ENCODE measurements around the gene MIB2.

The MIB2 gene

DNA sequence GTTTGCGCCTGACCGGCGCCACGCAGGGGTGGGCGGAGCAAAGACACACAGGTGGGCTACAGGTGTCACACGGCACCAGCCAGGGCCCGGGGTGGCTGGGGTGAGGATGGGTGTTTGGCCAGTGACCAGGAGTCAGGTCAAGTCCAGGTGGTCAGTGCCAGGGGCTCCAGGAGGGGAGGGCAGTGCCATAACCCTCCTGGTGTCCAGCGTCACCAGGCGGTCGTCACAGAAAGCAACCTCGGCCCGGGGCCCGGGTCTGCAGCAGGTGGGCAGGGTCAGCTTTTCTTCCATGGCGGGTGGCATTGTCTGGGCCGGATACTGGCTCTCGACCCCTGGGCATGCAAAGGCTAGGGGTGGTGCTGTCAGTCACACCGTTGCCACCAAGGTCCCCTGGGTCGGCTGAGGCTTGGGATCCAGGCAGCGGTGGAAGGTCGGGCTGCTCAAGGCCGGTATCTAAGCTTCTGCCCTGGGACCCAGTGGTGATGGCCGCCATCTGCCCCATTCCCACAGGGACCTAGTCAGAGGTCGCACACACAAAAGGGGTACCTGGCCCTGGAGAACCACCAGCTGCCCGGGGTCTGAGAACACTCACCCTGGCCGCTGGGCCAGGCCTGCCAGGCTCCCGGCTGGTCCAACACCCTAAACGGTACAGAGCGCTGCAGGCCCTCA, 17.1 kb upstream of the MIB2 start:
- DNase-seq (ENCODE audit: low read depth in 2 of 2): no peak

DNA sequence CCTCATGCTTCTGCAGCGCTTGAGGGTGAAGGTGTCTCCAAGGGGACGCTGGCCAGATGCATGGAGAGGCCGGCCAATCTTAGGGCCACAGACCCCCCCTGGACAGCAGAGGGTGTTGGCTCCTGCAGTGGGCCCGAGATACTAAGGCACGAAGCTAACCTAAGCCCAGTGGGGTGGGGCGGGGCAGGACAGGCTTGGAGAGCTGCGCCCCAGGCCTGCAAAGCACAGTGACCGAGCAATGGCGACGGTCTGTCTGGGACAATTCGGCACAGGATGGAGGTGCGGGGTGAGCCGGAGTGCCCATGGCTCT, 16.6 kb upstream of the MIB2 start:
- DNase-seq (ENCODE audit: low read depth in 2 of 2): no peak

- DNase-seq (ENCODE audit: low read depth in 2 of 2): no peak
Observed at GRCh38 chr1:1599030-1599934, 16.0 kb upstream of the MIB2 start.

DNA sequence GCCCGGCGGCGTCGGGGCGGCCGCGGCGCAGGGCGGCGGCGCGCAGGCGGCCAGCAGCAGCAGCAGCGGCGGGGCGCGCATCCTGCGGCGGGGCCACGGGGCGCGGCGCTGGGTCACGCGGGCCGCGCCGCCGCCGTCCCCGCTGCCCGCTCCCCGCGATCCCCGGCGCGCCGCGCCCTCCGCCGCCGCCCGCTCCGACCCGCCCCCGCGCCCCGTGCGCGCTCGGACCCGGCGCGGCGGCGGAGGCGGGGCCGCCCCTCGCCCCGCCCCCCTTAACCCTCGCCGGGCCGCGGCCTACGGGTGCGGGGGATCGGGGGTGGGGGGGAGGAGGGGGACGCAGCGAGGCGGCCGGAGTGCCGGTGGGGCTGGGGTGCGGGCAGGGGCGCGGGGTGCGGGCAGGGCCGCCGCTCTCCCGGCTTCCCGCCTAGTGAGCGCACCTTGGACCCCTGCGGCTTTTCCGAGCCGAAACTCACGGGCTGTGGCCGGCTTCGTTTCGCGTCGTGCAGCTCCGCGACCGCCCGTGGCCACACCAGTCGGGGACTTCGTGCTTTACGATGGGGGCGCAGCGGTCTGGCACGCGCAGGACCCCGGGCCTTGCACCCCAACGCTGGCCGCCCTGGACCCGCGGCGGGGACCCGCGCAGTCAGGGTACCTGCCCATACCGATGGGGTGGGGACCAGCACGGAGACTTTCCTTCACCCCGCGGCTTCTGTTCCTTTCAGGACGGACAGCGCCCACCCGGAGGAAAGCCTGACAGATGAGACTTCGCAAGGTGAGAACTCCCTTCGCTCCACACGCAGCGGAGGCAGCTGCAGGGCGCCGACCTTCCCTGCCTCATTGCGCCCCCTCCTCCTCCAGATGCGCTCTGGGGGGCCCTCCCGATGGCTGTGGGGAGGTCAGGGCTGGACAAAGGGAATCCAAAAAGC, 15.1 kb upstream of the MIB2 start, which contains the start of gene FNDC10:
Gene FNDC10, minus strand, starts transcription at position 201 of the 926 bp plus-strand sequence. Its CDS starts 120 bp downstream, at position 81.
- DNase-seq (ENCODE audit: low read depth in 2 of 2): no peak

DNA sequence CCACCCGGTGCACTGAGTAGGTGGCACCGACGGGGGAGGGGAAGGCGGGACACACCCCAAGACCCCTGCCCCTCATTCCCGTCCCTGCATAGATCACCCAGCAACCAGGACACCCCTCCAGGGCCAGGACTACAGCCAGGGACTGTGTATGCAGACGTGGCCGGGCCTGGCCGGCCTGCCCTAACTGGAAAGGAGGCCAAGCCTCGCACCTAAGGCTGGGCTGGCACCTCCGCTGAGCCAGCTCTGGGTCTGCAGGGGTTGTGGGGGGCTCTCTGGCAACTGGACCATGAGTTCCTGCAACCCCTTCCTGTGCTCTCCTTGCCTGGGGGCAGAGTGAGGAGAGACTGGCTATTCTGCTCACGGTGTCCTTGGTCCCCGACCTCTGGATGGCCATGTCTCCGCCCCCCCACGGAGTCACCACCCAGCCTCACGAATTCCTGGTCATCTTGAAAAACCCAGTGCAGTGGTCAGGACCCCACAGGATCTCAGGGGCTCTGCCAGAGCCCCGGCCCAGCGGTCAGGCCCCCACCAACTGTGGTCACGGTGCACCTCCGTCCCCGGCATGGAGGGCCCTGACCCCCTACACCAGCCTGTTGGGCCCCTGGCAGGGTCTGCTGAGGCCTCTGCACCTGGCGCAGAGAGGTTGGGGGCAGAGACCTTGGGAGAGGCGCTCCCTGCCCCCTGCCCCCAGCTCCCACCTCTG, 14.3 kb upstream of the MIB2 start:
- no peak for DNase-seq (ENCODE audit: low read depth in 2 of 2)

GRCh38 chr1:1601564-1602303, 13.6 kb upstream of the MIB2 start:
- no peak for DNase-seq (ENCODE audit: low read depth in 2 of 2)

DNA sequence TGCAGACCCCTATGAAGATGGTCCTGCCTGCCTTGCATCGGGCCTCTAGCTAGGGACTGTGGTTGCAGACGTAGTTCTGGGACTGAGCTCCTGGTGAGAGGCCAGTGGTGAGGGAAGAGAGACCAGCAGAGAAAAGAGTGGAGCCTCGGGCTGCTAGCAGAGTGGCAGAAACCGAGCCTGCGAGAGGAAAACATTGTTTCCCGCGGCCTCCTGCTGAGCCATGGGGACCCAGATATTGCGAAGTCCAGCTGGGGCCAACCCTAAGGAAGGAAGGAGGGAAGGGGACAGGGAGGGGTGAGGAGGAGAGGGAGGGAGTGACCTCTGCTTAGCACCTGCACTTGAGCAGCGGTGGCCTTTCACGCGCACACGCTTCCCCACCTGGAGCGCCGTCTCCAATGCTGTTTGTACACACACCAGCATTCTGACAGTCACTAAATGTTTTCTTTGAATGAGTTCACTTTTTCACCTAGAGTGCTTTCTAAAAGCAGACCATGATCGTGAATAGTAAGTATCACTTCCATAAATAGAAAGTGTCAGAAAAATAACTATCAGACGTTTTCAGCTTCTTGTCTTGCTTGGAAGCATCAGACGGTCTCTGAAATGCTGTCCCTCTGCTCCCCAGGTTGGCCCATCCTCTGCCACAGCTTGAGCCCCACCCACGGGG, 12.9 kb upstream of the MIB2 start:
- DNase-seq (ENCODE audit: low read depth in 2 of 2): no peak

DNA sequence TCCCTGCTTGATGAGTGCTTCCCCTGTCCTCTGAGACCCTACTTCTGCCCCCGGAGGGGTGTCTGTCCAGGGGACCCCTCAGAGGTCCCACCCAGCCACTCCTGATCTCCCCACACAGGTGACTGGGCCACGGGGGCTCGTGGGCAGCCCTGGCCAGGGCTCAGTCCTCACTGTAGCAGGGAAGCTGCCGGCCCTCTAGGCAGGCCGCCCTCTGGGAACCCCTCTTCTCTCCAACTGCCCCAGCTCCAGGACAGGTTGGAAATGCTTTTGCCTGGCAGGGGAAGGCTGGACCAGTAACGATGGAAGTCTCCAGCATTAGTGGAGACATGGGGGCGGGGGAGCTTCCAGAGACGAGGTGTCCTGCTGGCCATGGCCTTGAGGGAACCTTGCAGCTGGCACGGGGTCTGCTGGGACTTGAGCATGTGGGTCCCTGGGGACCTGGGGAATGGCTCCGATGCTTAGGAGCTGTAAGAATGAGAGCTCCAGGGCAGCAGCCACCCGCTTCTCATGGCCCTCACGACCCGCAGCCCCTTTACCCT, 12.3 kb upstream of the MIB2 start:
- DNase-seq (ENCODE audit: low read depth in 2 of 2): no peak

GRCh38 chr1:1603671-1604373, 11.5 kb upstream of the MIB2 start:
- no peak for DNase-seq (ENCODE audit: low read depth in 2 of 2)

GRCh38 chr1:1604374-1605033, 10.8 kb upstream of the MIB2 start:
- DNase-seq (ENCODE audit: low read depth in 2 of 2): no peak

DNA sequence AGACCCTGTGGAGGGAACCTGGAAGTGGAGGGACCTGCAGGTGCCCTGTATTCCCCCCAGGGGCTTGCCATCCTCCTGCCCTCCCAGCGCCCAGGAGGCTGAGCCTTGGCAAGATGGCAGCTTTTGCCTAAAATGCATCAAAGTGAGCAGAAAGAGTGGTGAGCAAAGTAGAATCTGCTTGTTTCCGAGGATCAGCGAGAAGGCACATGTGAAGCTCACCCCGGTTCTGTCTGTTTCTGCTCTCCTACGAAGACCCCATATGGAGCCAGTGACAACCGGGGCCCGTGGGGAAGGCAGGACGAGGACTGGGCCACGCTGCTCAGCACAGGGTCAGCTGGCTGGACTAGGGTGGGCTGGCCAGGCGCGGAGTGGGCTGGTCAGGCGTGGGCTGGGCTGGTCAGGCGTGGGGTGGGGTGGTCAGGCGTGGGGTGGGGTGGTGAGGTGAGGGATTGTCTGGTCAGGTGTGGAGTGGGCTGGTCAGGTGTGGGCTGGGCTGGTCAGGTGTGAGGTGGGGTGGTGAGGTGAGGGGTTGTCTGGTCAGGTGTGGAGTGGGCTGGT, 10.2 kb upstream of the MIB2 start:
- no peak for DNase-seq (ENCODE audit: low read depth in 2 of 2)

DNA sequence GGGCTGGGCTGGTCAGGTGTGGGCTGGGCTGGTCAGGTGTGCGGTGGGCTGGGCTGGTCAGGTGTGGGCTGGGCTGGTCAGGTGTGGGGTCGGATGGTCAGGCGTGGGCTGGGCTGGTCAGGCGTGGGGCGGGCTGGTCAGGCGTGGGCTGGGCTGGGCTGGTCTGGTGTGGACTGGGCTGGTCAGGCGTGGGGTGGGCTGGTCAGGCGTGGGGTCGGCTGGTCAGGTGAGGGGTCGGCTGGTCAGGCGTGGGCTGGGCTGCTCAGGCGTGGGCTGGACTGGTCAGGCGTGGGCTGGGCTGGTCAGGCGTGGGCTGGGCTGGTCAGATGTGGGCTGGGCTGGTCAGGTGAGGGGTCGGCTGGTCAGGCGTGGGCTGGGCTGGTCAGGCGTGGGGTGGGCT, 9.6 kb upstream of the MIB2 start:
- no peak for DNase-seq (ENCODE audit: low read depth in 2 of 2)

DNA sequence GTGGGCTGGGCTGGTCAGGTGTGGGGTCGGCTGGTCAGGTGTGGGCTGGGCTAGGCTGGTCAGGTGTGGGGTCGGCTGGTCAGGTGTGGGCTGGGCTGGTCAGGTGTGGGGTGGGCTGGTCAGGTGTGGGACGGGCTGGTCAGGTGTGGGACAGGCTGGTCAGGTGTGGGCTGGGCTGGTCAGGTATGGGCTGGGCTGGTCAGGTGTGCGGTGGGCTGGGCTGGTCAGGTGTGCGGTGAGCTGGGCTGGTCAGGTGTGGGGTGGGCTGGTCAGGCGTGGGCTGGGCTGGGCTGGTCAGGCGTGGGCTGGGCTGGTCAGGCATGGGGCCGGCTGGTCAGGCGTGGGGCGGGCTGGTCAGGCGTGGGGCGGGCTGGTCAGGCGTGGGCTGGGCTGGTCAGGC, 9.1 kb upstream of the MIB2 start:
- DNase-seq (ENCODE audit: low read depth in 2 of 2): no peak

- no peak for DNase-seq (ENCODE audit: low read depth in 2 of 2)
Observed at GRCh38 chr1:1609822-1610485, 5.3 kb upstream of the MIB2 start.

- DNase-seq (ENCODE audit: low read depth in 2 of 2): no peak
Observed at GRCh38 chr1:1610796-1611195, 4.5 kb upstream of the MIB2 start.

- DNase-seq (ENCODE audit: low read depth in 2 of 2): no peak
Observed at GRCh38 chr1:1612104-1612400, 3.2 kb upstream of the MIB2 start.

GRCh38 chr1:1613509-1614082, 1.7 kb upstream of the MIB2 start:
- DNase-seq (ENCODE audit: low read depth in 2 of 2): no peak
